A549 (cell line): ENCODE measurements around the gene ESYT2. TPM values are rescaled to one million over a fixed set of nuclear protein-coding genes. Genes with fewer than 3 reads are reported as not detected.

Experiments used
- ATAC-seq, 2 experiments: fragments of 200-7000 bp in 1 of 2; fragments of >200 bp in 1 of 2; cut with Nextera tagmentation in 1 of 2; cut with Tn5 transposase in 1 of 2; 3 replicates each; pipeline versions ENCODE4 v1.8.0 to v1.9.1; 2018 to 2020; ENCODE audit warnings: mild to moderate bottlenecking in 1 of 2, moderate library complexity in 1 of 2
- CTCF ChIA-PET: fragments of 300-600 bp; sonication (Branson Sonifier 250); formaldehyde crosslinking; extraction: SDS; loops from one replicate; lab custom pipeline; 2021; ENCODE audit warnings: antibody characterized with exemption, inconsistent platforms; lab: Yijun Ruan, JAX
- POLR2A ChIA-PET: fragments of 350-600 bp; formaldehyde crosslinking; extraction: SDS; loops from one replicate; lab custom pipeline; 2021; ENCODE audit warnings: antibody characterized with exemption, inconsistent platforms; lab: Yijun Ruan, JAX
- DNase-seq, 2 experiments: peaks; one replicate each; pipeline versions ENCODE4 v3.0.0 to v3.0.0-alpha.2; 2011 to 2016; ENCODE audit warnings: low read depth in 1 of 2, low spot score in 1 of 2
- FAIRE-seq: peaks from 2 replicates; lab custom pipeline; 2011; peaks lifted over from hg19 to GRCh38; lab: Jason Lieb, UNC
- H3K27ac ChIP-seq, 2 experiments: fragments of >200 bp; sonication (Bioruptor Twin); formaldehyde crosslinking; 3 replicates each; pipeline ENCODE4 v1.5.1; 2016 to 2017
- H3K4me1 ChIP-seq: fragments of >200 bp; sonication (Bioruptor Twin); formaldehyde crosslinking; 3 replicates; pipeline ENCODE4 v1.6.1; 2016
- H3K4me2 ChIP-seq: fragments of >200 bp; sonication (Bioruptor Twin); formaldehyde crosslinking; 3 replicates; pipeline ENCODE4 v1.6.1; 2016
- H3K4me3 ChIP-seq: fragments of >200 bp; sonication (Bioruptor Twin); formaldehyde crosslinking; 3 replicates; pipeline ENCODE4 v1.5.1; 2016
- H3K9me3 ChIP-seq: fragments of >200 bp; sonication (Bioruptor Twin); formaldehyde crosslinking; 3 replicates; pipeline ENCODE4 v1.6.1; 2016
- BCL3 ChIP-seq: fragments of >200 bp; sonication (Bioruptor Twin); formaldehyde crosslinking; IDR thresholded peaks from 3 replicates; pipeline ENCODE4 v1.6.1; 2016
- CBX8 ChIP-seq: fragments of 200-600 bp; sonication (generic); IDR thresholded peaks from 2 replicates; pipeline ENCODE4 v1.6.1; 2016
- CEBPB ChIP-seq, 2 experiments: fragments of >200 bp in 1 of 2; sonication (Bioruptor Twin) in 1 of 2; formaldehyde crosslinking in 1 of 2; IDR thresholded peaks; 2 replicates each; pipeline ENCODE4 v1.6.1; 2012 to 2016
- CHD2 ChIP-seq: fragments of 150-350 bp; IDR thresholded peaks from 2 replicates; pipeline ENCODE4 v1.6.1; 2014; ENCODE audit warnings: low read length; ENCODE audit not compliant: partially characterized antibody
- CTCF ChIP-seq: fragments of >200 bp; sonication (Bioruptor Twin); formaldehyde crosslinking; IDR thresholded peaks from 3 replicates; pipeline ENCODE4 v1.5.1; 2016
- E2F6 ChIP-seq: IDR thresholded peaks from 2 replicates; pipeline ENCODE4 v1.6.1; 2012; ENCODE audit warnings: low read depth, borderline replicate concordance
- EHF ChIP-seq: fragments of 250-450 bp; sonication (Bioruptor Pico); IDR thresholded peaks from 2 replicates; pipeline ENCODE4 v1.5.0; 2020; ENCODE audit warnings: mild to moderate bottlenecking
- ELK1 ChIP-seq: fragments of 150-350 bp; IDR thresholded peaks from 2 replicates; pipeline ENCODE4 v1.6.1; 2014; ENCODE audit warnings: low read depth, mild to moderate bottlenecking, low read length
- EP300 ChIP-seq, 2 experiments: fragments of >200 bp; sonication (Bioruptor Twin); formaldehyde crosslinking; IDR thresholded peaks; 2 replicates in 1 of 2; 3 replicates in 1 of 2; pipeline ENCODE4 v1.6.1; 2016 to 2017
- ESRRA ChIP-seq: fragments of 150-350 bp; IDR thresholded peaks from 2 replicates; pipeline ENCODE4 v1.6.1; 2014; ENCODE audit warnings: mild to moderate bottlenecking, low read length, borderline replicate concordance
- GATA3 ChIP-seq: IDR thresholded peaks from 2 replicates; pipeline ENCODE4 v1.6.1; 2012; ENCODE audit warnings: borderline replicate concordance
- HDAC2 ChIP-seq: fragments of 200-600 bp; sonication (generic); IDR thresholded peaks from 2 replicates; pipeline ENCODE4 v1.6.1; 2016
- HES2 ChIP-seq: fragments of >200 bp; sonication (Bioruptor Twin); formaldehyde crosslinking; IDR thresholded peaks from 2 replicates; pipeline ENCODE4 v1.6.1; 2016
- HOXB13 ChIP-seq: fragments of 250-450 bp; sonication (Bioruptor Pico); IDR thresholded peaks from 2 replicates; pipeline ENCODE4 v1.5.0; 2020; ENCODE audit warnings: low read depth, mild to moderate bottlenecking, moderate library complexity
- JUNB ChIP-seq: fragments of >200 bp; sonication (Bioruptor Twin); formaldehyde crosslinking; IDR thresholded peaks from 2 replicates; pipeline ENCODE4 v1.6.1; 2016
- MAFK ChIP-seq: fragments of 450-650 bp; IDR thresholded peaks from 2 replicates; pipeline ENCODE4 v1.6.1; 2014; ENCODE audit not compliant: partially characterized antibody
- MAX ChIP-seq: IDR thresholded peaks from 2 replicates; pipeline ENCODE4 v1.6.1; 2012
- NFE2L2 ChIP-seq: fragments of 150-350 bp; conservative IDR thresholded peaks from 2 replicates; pipeline ENCODE4 v1.6.1; 2014; ENCODE audit warnings: low read length
- NPAS2 ChIP-seq: fragments of 250-450 bp; sonication (Bioruptor Pico); IDR thresholded peaks from 2 replicates; pipeline ENCODE4 v1.8.0; 2022; ENCODE audit warnings: mild to moderate bottlenecking, moderate library complexity, borderline replicate concordance
- NR3C1 ChIP-seq: fragments of >200 bp; sonication (Bioruptor Twin); formaldehyde crosslinking; IDR thresholded peaks from 3 replicates; pipeline ENCODE4 v1.6.1; 2017
- PHF8 ChIP-seq: fragments of 200-600 bp; sonication (generic); IDR thresholded peaks from 2 replicates; pipeline ENCODE4 v1.6.1; 2016; ENCODE audit warnings: low read depth, mild to moderate bottlenecking, antibody characterized with exemption, moderate library complexity, borderline replicate concordance
- RAD21 ChIP-seq, 2 experiments: fragments of >200 bp in 1 of 2; sonication (Bioruptor Twin) in 1 of 2; formaldehyde crosslinking in 1 of 2; IDR thresholded peaks in 1 of 2; conservative IDR thresholded peaks in 1 of 2; 2 replicates in 1 of 2; 3 replicates in 1 of 2; pipeline ENCODE4 v1.6.1; 2012 to 2018; ENCODE audit warnings: inconsistent platforms in 1 of 2
- RARB ChIP-seq: fragments of 250-450 bp; sonication (Bioruptor Pico); IDR thresholded peaks from 2 replicates; pipeline ENCODE4 v1.8.0; 2021; ENCODE audit warnings: mild to moderate bottlenecking, moderate library complexity
- RCOR1 ChIP-seq: fragments of 150-350 bp; IDR thresholded peaks from 2 replicates; pipeline ENCODE4 v1.6.1; 2014; ENCODE audit warnings: antibody characterized with exemption, low read length, low read depth
- REST ChIP-seq: fragments of 200-600 bp; sonication (generic); IDR thresholded peaks from 2 replicates; pipeline ENCODE4 v1.6.1; 2016; ENCODE audit warnings: antibody characterized with exemption, mild to moderate bottlenecking, moderate library complexity
- ZSCAN20 ChIP-seq: fragments of 250-450 bp; sonication (Bioruptor Pico); IDR thresholded peaks from 2 replicates; pipeline ENCODE4 v1.8.0; 2022; ENCODE audit warnings: mild to moderate bottlenecking, moderate library complexity
- WGBS: methylation state at CpG from one replicate; pipeline ENCODE4 v1.1.6; 2017; ENCODE audit errors: missing lambda C conversion rate; 5-methylcytosine and 5-hydroxymethylcytosine counted together
- polyA plus RNA-seq, 4 experiments: library from polyadenylated mRNA; depleted of rRNA in 3 of 4; stranded (reverse); fragments of >200 nt; fragmentation: RNase III in 1 of 4; extraction: RNeasy Plus Mini Kit Qiagen cat#74134 plus additional on column Dnase treatment in 1 of 4; gene quantifications; 2 replicates in 3 of 4; 3 replicates in 1 of 4; pipeline ENCODE4 v1.2.3, GENCODE V29; 2011 to 2017

ESYT2 gene
- polyA plus RNA-seq, 2 of the 4 experiments (the other 2 are of a cell fraction) = 45.8 to 77.0 TPM

- no peak for ATAC-seq
Observed at GRCh38 chr7:158702944-158703343, 126.4 kb downstream of the ESYT2 start.

GRCh38 chr7:158702196-158702595 lies 127.1 kb downstream of the ESYT2 start:
- POLR2A ChIA-PET = no interaction called here
- peaks cover 18% of the 10 kb centered on the region for H3K4me1 ChIP-seq
- H3K9me3 ChIP-seq = no peaks in the 10 kb centered on the region
- WGBS = 78% methylated on average over 4 of the region's 4 CpGs
- ATAC-seq (no peak), FAIRE-seq (no peak), DNase-seq (no peak)
- CTCF ChIA-PET = interaction anchor here (0.7 kb wide), 1 partner anchor 275 kb away, joined by 4 read pairs; no protein-coding TSS in a partner anchor
- peak overlapping the region; percentile 93; the same call in 1 of the 3 replicates for H3K4me2 ChIP-seq
- H3K27ac ChIP-seq = no peak overlapping the region
- H3K4me3 ChIP-seq = no peak overlapping the region
- TF ChIP-seq RCOR1 = no peak
- no peak for TF ChIP-seq E2F6
- no peak for TF ChIP-seq ESRRA
- no peak for TF ChIP-seq REST
- no peak for TF ChIP-seq CHD2
- TF ChIP-seq CEBPB (IDR thresholded peaks at IDR 0.05) = no peak
- no peak for TF ChIP-seq NR3C1
- TF ChIP-seq BCL3 = no peak
- no peak for TF ChIP-seq GATA3
- TF ChIP-seq EP300 (IDR thresholded peaks at IDR 0.05) = no peak
- TF ChIP-seq NPAS2 = no peak
- no peak for TF ChIP-seq JUNB
- TF ChIP-seq CBX8 = no peak
- TF ChIP-seq RARB (CRISPR knock-in tag) = no peak

More at GRCh38 chr7:158702944-158703343, 126.4 kb downstream of the ESYT2 start:
- Histone ChIP-seq H3K4me1 (peaks cover 18% of the 10 kb centered on the region), H3K9me3 (no peaks in the 10 kb centered on the region), H3K27ac (no peak overlapping the region), H3K4me2 (peak overlapping the region; percentile 93), H3K4me3 (peak overlapping the region; percentile 72; the same call in 2 of the 3 replicates)
- CTCF ChIA-PET = no interaction called here
- TF ChIP-seq ELK1 (no peak), NPAS2 (no peak), CHD2 (no peak), CTCF (no peak), JUNB (no peak), ZSCAN20 (no peak), MAX (no peak), HDAC2 (no peak), EHF (CRISPR knock-in tag) (no peak), ESRRA (no peak), RAD21 (conservative IDR thresholded peaks at IDR 0.05 in 1 of 2, IDR thresholded peaks at IDR 0.05 in 1 of 2) (no peak), EP300 (IDR thresholded peaks at IDR 0.05) (no peak), HES2 (no peak), HOXB13 (CRISPR knock-in tag) (no peak), MAFK (peak; percentile 59), PHF8 (no peak), NFE2L2 (peak; percentile 70)
- FAIRE-seq (no peak), DNase-seq (no peak)
- 68% methylated on average over 3 of the region's 3 CpGs for WGBS
- POLR2A ChIA-PET = no interaction called here
